OCI-LY3 (cell line): ENCODE data around the gene TMEM106C.

Experiments used
- H2AFZ ChIP-seq: fragments of 200-600, 300-600 bp; shearing (Covaris generic); 2 replicates; pipeline ENCODE4 v1.6.0; 2014; ENCODE audit warnings: antibody characterized with exemption, low read depth, low read length
- H3K27ac ChIP-seq: fragments of 200-600, 300-600 bp; sonication (generic); 2 replicates; pipeline ENCODE4 v1.5.1; 2014; ENCODE audit warnings: mild to moderate bottlenecking, low read length, moderate library complexity, mixed read lengths
- H3K27me3 ChIP-seq: fragments of 200-600, 300-600 bp; sonication (generic); 2 replicates; pipeline ENCODE4 v1.6.1; 2014; ENCODE audit warnings: low read depth, low read length, mixed read lengths
- H3K36me3 ChIP-seq: fragments of 200-600, 300-600 bp; sonication (generic); replicated peaks from 2 replicates; pipeline ENCODE3; 2014; ENCODE audit warnings: low read depth, low read length, mixed read lengths
- H3K4me1 ChIP-seq: fragments of 300-600, 200-600 bp; sonication (generic); 2 replicates; pipeline ENCODE4 v1.6.1; 2014; ENCODE audit warnings: low read length, mixed read lengths
- H3K4me2 ChIP-seq: fragments of 200-600, 300-600 bp; sonication (generic); 2 replicates; pipeline ENCODE4 v1.6.1; 2014; ENCODE audit warnings: low read length, mixed read lengths
- H3K4me3 ChIP-seq: fragments of 300-600, 200-600 bp; sonication (generic); 2 replicates; pipeline ENCODE4 v1.5.1; 2014; ENCODE audit warnings: antibody characterized with exemption, mild to moderate bottlenecking, low read length, moderate library complexity
- H3K79me2 ChIP-seq: fragments of 300-600, 200-600 bp; shearing (Covaris generic); 2 replicates; pipeline ENCODE4 v1.6.1; 2014; ENCODE audit warnings: mild to moderate bottlenecking, low read length, mixed read lengths
- H3K9ac ChIP-seq: fragments of 300-600, 200-600 bp; shearing (Covaris generic); 2 replicates; pipeline ENCODE4 v1.6.0; 2014; ENCODE audit warnings: mild to moderate bottlenecking, low read length, moderate library complexity
- H3K9me3 ChIP-seq: fragments of 200-600, 300-600 bp; shearing (Covaris generic); 2 replicates; pipeline ENCODE4 v1.6.1; 2014; ENCODE audit warnings: low read length, mixed read lengths; ENCODE audit not compliant: insufficient read depth
- H4K20me1 ChIP-seq: fragments of 200-600, 300-600 bp; sonication (generic); 2 replicates; pipeline ENCODE4 v1.6.1; 2016; ENCODE audit warnings: low read length, mixed read lengths; ENCODE audit not compliant: insufficient read depth
- EZH2phosphoT487 ChIP-seq: fragments of 200-600 bp; shearing (Covaris generic); IDR thresholded peaks from 2 replicates; pipeline ENCODE4 v1.6.1; 2018; ENCODE audit warnings: antibody characterized with exemption, mixed run types, low read depth
- TF ChIP-seq, protein P1 (sequence below): fragments of 200-600, 300-600 bp; sonication (generic); IDR thresholded peaks from 2 replicates; pipeline ENCODE4 v1.5.1; 2014; ENCODE audit warnings: antibody characterized with exemption, low read length, low read depth

TMEM106C gene

DNA sequence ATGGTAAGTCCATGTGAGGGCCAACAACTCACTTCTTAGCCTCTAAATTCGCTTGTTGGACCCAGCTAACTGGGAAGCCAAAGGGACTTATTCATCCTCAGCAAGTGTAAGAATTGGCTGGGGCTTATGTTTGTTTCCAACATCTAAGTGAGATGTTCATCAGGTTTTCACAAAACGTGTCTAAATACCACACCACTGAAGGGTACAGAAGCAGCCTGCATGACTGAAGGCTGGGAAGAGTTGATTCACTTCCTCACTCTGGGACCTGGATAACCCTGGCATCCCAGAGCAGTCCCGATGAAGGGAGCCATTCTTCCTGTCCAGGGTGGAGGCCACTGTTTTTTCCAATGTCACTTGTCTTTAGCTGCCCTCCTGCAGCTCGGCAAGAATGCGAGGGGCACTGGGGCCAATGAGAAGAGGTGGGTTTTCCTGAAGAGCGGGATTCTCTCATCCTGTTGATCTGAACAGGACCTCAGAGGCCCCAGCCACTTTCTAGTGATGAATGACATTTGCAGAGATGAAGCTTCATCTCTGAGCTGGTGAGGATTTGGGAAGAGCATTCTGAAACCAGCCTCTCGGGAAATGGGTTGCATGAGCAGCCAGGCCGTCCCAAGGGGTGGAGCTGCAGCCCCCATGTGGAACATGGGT lies 53.1 kb downstream of the TMEM106C start:
- H3K9ac ChIP-seq: no peak overlapping the region
- H3K4me1 ChIP-seq: no peaks in the 10 kb centered on the region
- H4K20me1 ChIP-seq: no peaks in the 10 kb centered on the region
- H3K4me2 ChIP-seq: no peak overlapping the region
- H3K36me3 ChIP-seq: no peaks in the 10 kb centered on the region
- H3K4me3 ChIP-seq: no peak overlapping the region
- no peaks in the 10 kb centered on the region for H3K79me2 ChIP-seq
- H2AFZ ChIP-seq: no peak overlapping the region
- TF ChIP-seq EZH2phosphoT487: no peak
- TF ChIP-seq, protein P1, sequence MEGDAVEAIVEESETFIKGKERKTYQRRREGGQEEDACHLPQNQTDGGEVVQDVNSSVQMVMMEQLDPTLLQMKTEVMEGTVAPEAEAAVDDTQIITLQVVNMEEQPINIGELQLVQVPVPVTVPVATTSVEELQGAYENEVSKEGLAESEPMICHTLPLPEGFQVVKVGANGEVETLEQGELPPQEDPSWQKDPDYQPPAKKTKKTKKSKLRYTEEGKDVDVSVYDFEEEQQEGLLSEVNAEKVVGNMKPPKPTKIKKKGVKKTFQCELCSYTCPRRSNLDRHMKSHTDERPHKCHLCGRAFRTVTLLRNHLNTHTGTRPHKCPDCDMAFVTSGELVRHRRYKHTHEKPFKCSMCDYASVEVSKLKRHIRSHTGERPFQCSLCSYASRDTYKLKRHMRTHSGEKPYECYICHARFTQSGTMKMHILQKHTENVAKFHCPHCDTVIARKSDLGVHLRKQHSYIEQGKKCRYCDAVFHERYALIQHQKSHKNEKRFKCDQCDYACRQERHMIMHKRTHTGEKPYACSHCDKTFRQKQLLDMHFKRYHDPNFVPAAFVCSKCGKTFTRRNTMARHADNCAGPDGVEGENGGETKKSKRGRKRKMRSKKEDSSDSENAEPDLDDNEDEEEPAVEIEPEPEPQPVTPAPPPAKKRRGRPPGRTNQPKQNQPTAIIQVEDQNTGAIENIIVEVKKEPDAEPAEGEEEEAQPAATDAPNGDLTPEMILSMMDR: no peak
- no peak overlapping the region for H3K27ac ChIP-seq
- H3K9me3 ChIP-seq: no peaks in the 10 kb centered on the region
- H3K27me3 ChIP-seq: peaks cover 48% of the 10 kb centered on the region

DNA sequence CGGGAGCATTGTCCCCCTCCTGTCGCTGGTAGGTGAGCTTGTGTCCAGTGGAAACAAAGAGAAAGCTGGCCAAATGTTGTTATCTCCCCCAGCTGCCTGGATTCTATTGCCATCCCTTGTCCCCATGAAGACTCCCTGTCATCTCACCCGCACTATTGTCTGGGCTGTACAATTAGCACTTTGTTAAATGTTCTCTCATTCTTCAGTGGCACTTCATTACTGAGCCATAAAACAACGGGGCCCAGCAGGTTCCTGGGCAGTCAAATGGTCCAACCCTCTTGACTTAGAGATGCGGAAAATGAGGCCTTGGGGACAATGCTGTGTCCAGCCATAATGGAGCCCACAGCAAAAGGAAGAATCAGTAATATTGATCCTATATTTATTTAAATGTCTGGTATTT lies 54.1 kb downstream of the TMEM106C start:
- Histone ChIP-seq H3K79me2 (no peaks in the 10 kb centered on the region), H3K27ac (no peak overlapping the region), H3K4me2 (no peak overlapping the region), H2AFZ (no peak overlapping the region), H3K36me3 (no peaks in the 10 kb centered on the region), H4K20me1 (no peaks in the 10 kb centered on the region), H3K27me3 (peaks cover 54% of the 10 kb centered on the region), H3K9me3 (no peaks in the 10 kb centered on the region), H3K9ac (no peak overlapping the region), H3K4me1 (no peaks in the 10 kb centered on the region), H3K4me3 (no peak overlapping the region)
- TF ChIP-seq, protein P1: no peak
- TF ChIP-seq EZH2phosphoT487: no peak

DNA sequence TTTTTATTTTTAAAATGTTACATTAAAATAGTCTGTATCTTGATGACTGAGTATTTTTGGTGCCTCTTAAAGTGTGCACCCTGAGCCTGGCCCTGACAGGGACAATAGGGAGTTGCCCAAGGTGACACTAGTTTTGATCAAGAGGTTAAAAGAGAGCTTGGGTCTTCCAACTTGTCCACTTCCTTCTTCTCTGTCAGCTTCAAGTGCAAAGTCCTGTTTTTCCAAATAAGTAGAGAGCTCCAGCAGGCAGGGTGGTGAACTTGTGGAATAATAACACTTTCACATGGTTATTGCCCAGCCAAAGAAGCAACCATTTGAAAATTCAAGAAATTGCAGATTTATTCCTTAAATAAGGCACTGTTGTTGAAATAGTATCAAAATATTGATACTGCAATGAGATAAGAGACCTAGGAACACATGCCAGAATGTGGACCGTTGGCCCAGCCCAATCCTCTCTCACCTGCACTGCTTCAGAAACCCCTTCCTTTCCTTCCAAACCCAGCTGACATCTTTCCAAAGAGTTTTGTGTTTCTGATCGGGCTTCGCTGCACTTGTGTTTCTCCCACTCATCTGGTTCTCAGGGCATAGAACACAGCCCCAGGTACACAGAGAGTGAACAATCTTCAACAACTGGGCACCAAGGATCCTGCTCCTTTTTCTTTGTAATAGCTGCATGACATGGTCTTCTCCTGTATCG lies 54.7 kb downstream of the TMEM106C start:
- Histone ChIP-seq H3K9me3 (no peaks in the 10 kb centered on the region), H4K20me1 (no peaks in the 10 kb centered on the region), H3K79me2 (no peaks in the 10 kb centered on the region), H3K27me3 (peaks cover 52% of the 10 kb centered on the region), H3K27ac (no peak overlapping the region), H2AFZ (no peak overlapping the region), H3K9ac (no peak overlapping the region), H3K4me1 (no peaks in the 10 kb centered on the region), H3K4me2 (no peak overlapping the region), H3K4me3 (no peak overlapping the region), H3K36me3 (no peaks in the 10 kb centered on the region)
- no peak for TF ChIP-seq EZH2phosphoT487
- TF ChIP-seq, protein P1: no peak
